ENCODE results near the gene CASKIN2.
"Not testable (repeated sequence)": the region's sequence is repeated elsewhere in the genome, so short reads cannot be mapped to it uniquely, and the experiment has no call there.

Gene CASKIN2

DNA sequence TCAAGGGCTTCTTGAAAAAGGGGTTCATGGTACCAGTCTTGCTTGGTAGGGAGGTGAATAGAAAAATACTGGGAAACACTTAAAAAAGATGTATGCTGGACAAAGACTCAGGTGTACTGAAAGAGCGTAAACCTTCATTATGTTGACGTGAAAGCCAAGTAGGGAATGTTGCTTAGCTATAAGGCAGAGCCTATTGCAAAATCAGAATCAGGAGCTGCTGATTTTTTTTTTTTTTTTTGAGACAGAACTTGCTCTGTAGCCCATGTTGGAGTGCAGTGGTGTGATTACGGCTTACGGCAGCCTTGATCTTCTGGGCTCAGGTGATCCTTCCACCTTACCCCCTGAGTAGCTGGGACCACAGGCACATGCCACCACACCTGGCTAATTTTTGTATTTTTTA, 55.0 kb downstream of the CASKIN2 start:
- DNase-seq (ENCODE audit: low spot score): no peak

- DNase-seq (ENCODE audit: low spot score): no peak
These were observed 55.6 kb downstream of the CASKIN2 start for GRCh38 chr17:75459590-75460267.

DNA sequence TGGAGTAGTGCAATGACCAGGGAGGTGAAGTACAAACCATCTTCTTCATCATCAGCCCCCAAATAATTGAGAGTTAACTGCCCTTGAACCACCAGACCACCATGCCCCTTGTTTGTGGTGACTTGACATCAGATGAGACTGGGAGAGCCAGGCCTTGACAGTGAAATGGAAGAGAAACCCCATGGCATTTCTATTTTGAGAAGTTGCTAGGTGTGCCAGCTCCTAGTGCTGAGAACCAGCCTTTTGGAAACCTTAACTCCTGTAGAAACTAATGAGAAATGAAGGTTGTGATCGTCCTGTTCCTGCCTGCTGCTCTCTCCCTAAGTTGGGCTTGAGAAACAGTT, 56.1 kb downstream of the CASKIN2 start:
- DNase-seq (ENCODE audit: low spot score): no peak

GRCh38 chr17:75457047-75457654, 58.2 kb downstream of the CASKIN2 start:
- peak; percentile 81 for DNase-seq (ENCODE audit: low spot score)

GRCh38 chr17:75456417-75457046, 58.8 kb downstream of the CASKIN2 start, which contains the start of gene TMEM94:
Gene TMEM94 (plus strand): TSS chr17:75456635. CDS start chr17:75471906, 15,271 bp downstream.
- peak; percentile 97 for DNase-seq (ENCODE audit: low spot score)

DNA sequence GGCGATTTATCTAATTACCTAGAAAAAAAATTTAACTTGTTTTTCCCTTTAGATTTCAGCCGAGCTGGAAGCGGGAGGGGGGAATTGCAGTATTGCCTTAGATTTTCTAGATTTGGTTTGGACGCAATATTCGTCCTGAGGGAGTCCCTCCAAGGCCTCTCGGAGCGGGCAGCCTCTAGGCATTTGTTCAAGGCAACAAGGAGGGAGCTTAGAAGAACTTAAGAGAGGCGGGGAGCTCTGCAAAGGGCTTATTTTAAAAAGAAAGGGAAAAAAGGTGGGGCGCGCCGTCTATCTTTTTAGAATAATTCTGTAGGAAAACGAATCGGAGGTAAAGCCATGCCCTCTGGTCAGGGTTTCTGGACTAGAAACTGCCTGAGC, 59.3 kb downstream of the CASKIN2 start:
- no peak for DNase-seq (ENCODE audit: low spot score)

- not testable (repeated sequence) for DNase-seq (ENCODE audit: low spot score)
These were observed 60.7 kb downstream of the CASKIN2 start for GRCh38 chr17:75454672-75455071.

DNA sequence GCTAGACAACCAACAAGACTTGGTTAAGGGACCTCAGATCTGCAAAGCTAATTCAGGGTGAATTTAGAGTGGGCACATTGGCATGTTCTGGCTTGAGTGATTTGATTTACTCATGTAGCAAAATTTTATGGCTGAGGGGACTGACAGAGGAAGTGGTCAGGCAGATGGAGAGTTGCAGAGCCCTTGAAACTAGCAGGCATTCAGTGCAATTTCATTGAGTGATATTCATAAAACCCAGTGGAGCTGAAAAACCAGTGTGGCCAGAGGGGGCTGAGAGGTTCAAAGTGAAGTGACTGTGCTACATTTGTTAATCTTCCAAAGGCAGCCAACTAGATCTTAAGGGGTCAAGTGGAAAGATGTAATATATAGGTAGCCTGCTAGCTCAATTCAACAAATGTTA, 61.1 kb downstream of the CASKIN2 start:
- DNase-seq (ENCODE audit: low spot score): no peak

- DNase-seq (ENCODE audit: low spot score): no peak
These were observed 65.1 kb downstream of the CASKIN2 start for GRCh38 chr17:75450270-75450669.
